ENCODE results near the gene EPHA6. TPM values are rescaled to one million over a fixed set of nuclear protein-coding genes. Genes with fewer than 3 reads are reported as not detected.
"Not testable (repeated sequence)": the region's sequence is repeated elsewhere in the genome, so short reads cannot be mapped to it uniquely, and the experiment has no call there.

Gene EPHA6
- total RNA-seq, 2 experiments from 2014 or later, result not detected

- POLR2A ChIA-PET, result no interaction called here
- Mint-ChIP-seq H3K27me3 (no peaks in the 10 kb centered on the region), H3K36me3 (ENCODE audit: low read depth) (no peaks in the 10 kb centered on the region), H3K9me3 (no peaks in the 10 kb centered on the region), H3K4me1 (no peaks in the 10 kb centered on the region), H3K27ac (no peak overlapping the region), H3K4me3 (no peak overlapping the region)
- no peak for DNase-seq
- CTCF ChIA-PET, result no interaction called here
Measured at GRCh38 chr3:97257942-97258697, 443.7 kb downstream of the EPHA6 start.

- no peaks in the 10 kb centered on the region for H3K9me3 Mint-ChIP-seq
- POLR2A ChIA-PET, result no interaction called here
- DNase-seq, result no peak
- CTCF ChIA-PET, result no interaction called here
- no peak overlapping the region for H3K27ac Mint-ChIP-seq
- no peaks in the 10 kb centered on the region for H3K27me3 Mint-ChIP-seq
- H3K4me3 Mint-ChIP-seq, result no peak overlapping the region
- H3K36me3 Mint-ChIP-seq (ENCODE audit: low read depth), result no peaks in the 10 kb centered on the region
- H3K4me1 Mint-ChIP-seq, result no peaks in the 10 kb centered on the region
Measured at GRCh38 chr3:97259263-97259662, 444.9 kb downstream of the EPHA6 start.

DNA sequence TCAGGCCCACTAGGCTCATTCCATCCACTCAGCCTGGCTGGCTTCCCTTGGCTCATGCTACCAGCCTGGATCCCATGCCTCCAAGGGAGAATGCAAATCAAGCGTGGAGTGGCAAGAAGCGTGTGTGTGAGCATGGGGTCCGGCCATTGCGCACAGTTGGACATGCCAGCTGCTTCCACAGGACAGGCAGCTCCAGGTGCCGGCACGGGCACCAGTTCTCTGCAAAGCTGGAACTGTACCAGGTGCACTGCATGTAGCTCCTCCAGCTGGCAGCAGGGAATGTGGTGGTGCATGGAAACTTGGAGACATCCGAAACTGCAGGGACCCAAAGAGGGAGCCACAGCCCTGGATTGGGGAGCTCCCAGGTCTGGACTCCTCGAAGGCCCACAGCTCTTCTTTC, 449.8 kb downstream of the EPHA6 start:
- DNase-seq, result no peak
- no peak overlapping the region for H3K27ac Mint-ChIP-seq
- no peak overlapping the region for H3K4me3 Mint-ChIP-seq
- H3K9me3 Mint-ChIP-seq, result no peaks in the 10 kb centered on the region
- ChIA-PET POLR2A (no interaction called here), CTCF (no interaction called here)
- H3K4me1 Mint-ChIP-seq, result no peaks in the 10 kb centered on the region
- no peaks in the 10 kb centered on the region for H3K27me3 Mint-ChIP-seq
- H3K36me3 Mint-ChIP-seq (ENCODE audit: low read depth), result no peaks in the 10 kb centered on the region

DNA sequence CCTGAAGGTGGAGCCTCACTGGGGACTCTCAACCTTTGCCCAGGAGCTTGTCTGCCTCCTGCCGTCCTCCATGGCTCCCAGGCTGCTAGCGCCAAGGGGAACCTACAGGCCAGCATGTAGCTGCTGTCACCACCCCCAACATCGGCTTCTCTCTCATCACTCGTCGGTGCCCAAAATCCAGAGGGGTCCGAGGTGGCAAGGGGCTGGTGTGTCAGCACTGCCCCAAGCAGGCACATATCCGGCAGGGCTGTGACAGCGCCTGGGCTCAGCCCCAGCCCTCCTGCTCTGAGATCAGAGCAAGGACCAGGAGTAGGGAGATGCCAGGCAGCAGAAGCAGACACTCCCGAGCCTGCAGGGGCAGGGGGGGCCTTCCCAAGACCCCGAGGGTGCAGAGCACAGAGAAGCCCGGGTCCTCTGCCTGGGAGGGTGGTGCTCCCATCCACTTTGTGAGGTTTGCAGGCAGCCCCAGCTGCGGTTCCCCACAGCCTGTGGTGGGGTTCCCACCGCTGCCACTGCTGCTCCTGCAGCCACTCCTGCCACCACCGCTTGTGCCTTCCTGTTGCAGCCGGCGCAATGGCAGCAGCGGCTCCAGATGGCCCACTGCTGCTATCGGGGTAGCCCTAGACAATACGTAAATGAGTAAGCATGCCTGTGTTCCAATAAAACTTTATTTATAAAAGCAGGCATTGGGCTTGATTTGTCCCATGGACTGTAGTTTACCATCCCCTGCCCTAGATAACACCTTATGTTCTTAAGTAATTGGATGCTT, 451.0 kb downstream of the EPHA6 start:
- Mint-ChIP-seq H3K27ac (no peak overlapping the region), H3K4me1 (no peaks in the 10 kb centered on the region), H3K36me3 (ENCODE audit: low read depth) (no peaks in the 10 kb centered on the region), H3K9me3 (no peaks in the 10 kb centered on the region), H3K27me3 (no peaks in the 10 kb centered on the region), H3K4me3 (no peak overlapping the region)
- CTCF ChIA-PET, result no interaction called here
- DNase-seq, result no peak
- POLR2A ChIA-PET, result no interaction called here

DNA sequence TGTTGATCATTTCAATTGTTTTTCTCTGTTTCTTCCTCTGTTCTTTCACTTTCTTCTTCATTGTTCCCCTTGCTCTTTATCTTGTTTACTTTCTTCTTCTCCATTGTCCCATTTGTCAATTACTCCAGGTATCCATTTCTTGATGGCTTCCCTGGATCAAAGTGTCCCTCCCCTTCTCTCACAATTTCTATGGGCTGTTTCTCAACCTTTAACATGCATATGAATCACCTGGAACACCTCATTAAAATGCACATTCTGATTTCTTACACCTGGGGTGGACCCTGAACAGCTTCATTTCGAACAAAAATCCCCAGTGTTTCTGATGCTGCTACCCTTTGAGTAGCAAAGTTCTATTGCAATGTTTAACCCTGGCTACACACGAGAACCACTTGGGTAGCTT, 454.8 kb downstream of the EPHA6 start:
- H3K27me3 Mint-ChIP-seq, result no peaks in the 10 kb centered on the region
- no peaks in the 10 kb centered on the region for H3K36me3 Mint-ChIP-seq (ENCODE audit: low read depth)
- H3K9me3 Mint-ChIP-seq, result no peaks in the 10 kb centered on the region
- no peak overlapping the region for H3K4me3 Mint-ChIP-seq
- CTCF ChIA-PET, result no interaction called here
- H3K27ac Mint-ChIP-seq, result no peak overlapping the region
- POLR2A ChIA-PET, result no interaction called here
- H3K4me1 Mint-ChIP-seq, result no peaks in the 10 kb centered on the region
- no peak for DNase-seq

- H3K4me3 Mint-ChIP-seq; H3K9me3 Mint-ChIP-seq; DNase-seq; H3K36me3 Mint-ChIP-seq (ENCODE audit: low read depth); H3K27ac Mint-ChIP-seq; H3K27me3 Mint-ChIP-seq; CTCF ChIA-PET; H3K4me1 Mint-ChIP-seq; POLR2A ChIA-PET: not testable (repeated sequence)
Measured at GRCh38 chr3:97276879-97277550, 462.6 kb downstream of the EPHA6 start.

- no peaks in the 10 kb centered on the region for H3K9me3 Mint-ChIP-seq
- POLR2A ChIA-PET, result no interaction called here
- no peak overlapping the region for H3K27ac Mint-ChIP-seq
- DNase-seq, result no peak
- no peak overlapping the region for H3K4me3 Mint-ChIP-seq
- H3K27me3 Mint-ChIP-seq, result no peaks in the 10 kb centered on the region
- no peaks in the 10 kb centered on the region for H3K4me1 Mint-ChIP-seq
- H3K36me3 Mint-ChIP-seq (ENCODE audit: low read depth), result no peaks in the 10 kb centered on the region
- CTCF ChIA-PET, result no interaction called here
Measured at GRCh38 chr3:97277708-97278107, 463.3 kb downstream of the EPHA6 start.

- POLR2A ChIA-PET, result no interaction called here
- Mint-ChIP-seq H3K27me3 (no peaks in the 10 kb centered on the region), H3K36me3 (ENCODE audit: low read depth) (no peaks in the 10 kb centered on the region), H3K9me3 (no peaks in the 10 kb centered on the region), H3K27ac (no peak overlapping the region), H3K4me3 (no peak overlapping the region), H3K4me1 (no peaks in the 10 kb centered on the region)
- CTCF ChIA-PET, result no interaction called here
- no peak for DNase-seq
Measured at GRCh38 chr3:97278506-97278905, 464.1 kb downstream of the EPHA6 start.

- Mint-ChIP-seq H3K27me3 (no peaks in the 10 kb centered on the region), H3K27ac (no peak overlapping the region), H3K4me3 (no peak overlapping the region), H3K9me3 (peaks cover 7% of the 10 kb centered on the region), H3K4me1 (no peaks in the 10 kb centered on the region), H3K36me3 (ENCODE audit: low read depth) (no peaks in the 10 kb centered on the region)
- ChIA-PET CTCF (no interaction called here), POLR2A (no interaction called here)
- DNase-seq, result no peak
Measured at GRCh38 chr3:97291901-97292300, 477.5 kb downstream of the EPHA6 start.

GRCh38 chr3:97293596-97294131, 479.3 kb downstream of the EPHA6 start:
- ChIA-PET POLR2A (no interaction called here), CTCF (interaction anchor here (1.1 kb wide), 1 partner anchor 9 kb away, joined by 3 read pairs; no protein-coding TSS in a partner anchor)
- H3K4me3 Mint-ChIP-seq, result no peak overlapping the region
- DNase-seq, result no peak
- no peaks in the 10 kb centered on the region for H3K4me1 Mint-ChIP-seq
- H3K27ac Mint-ChIP-seq, result no peak overlapping the region
- H3K27me3 Mint-ChIP-seq, result no peaks in the 10 kb centered on the region
- H3K9me3 Mint-ChIP-seq, result peaks cover 7% of the 10 kb centered on the region
- H3K36me3 Mint-ChIP-seq (ENCODE audit: low read depth), result no peaks in the 10 kb centered on the region

GRCh38 chr3:97297032-97297431, 482.6 kb downstream of the EPHA6 start:
- POLR2A ChIA-PET, result no interaction called here
- H3K4me3 Mint-ChIP-seq, result no peak overlapping the region
- no peak overlapping the region for H3K27ac Mint-ChIP-seq
- no peaks in the 10 kb centered on the region for H3K4me1 Mint-ChIP-seq
- DNase-seq, result no peak
- no peaks in the 10 kb centered on the region for H3K36me3 Mint-ChIP-seq (ENCODE audit: low read depth)
- H3K9me3 Mint-ChIP-seq, result peaks cover 4% of the 10 kb centered on the region
- CTCF ChIA-PET, result no interaction called here
- H3K27me3 Mint-ChIP-seq, result no peaks in the 10 kb centered on the region

GRCh38 chr3:97301114-97301513, 486.7 kb downstream of the EPHA6 start:
- ChIA-PET CTCF (no interaction called here), POLR2A (no interaction called here)
- Mint-ChIP-seq H3K36me3 (ENCODE audit: low read depth) (no peaks in the 10 kb centered on the region), H3K27ac (no peak overlapping the region), H3K4me3 (no peak overlapping the region), H3K4me1 (no peaks in the 10 kb centered on the region), H3K9me3 (no peaks in the 10 kb centered on the region), H3K27me3 (no peaks in the 10 kb centered on the region)
- no peak for DNase-seq

- H3K4me1 Mint-ChIP-seq, result no peaks in the 10 kb centered on the region
- H3K27me3 Mint-ChIP-seq, result no peaks in the 10 kb centered on the region
- H3K36me3 Mint-ChIP-seq (ENCODE audit: low read depth), result no peaks in the 10 kb centered on the region
- ChIA-PET POLR2A (no interaction called here), CTCF (no interaction called here)
- H3K27ac Mint-ChIP-seq, result no peak overlapping the region
- H3K9me3 Mint-ChIP-seq, result no peaks in the 10 kb centered on the region
- H3K4me3 Mint-ChIP-seq, result no peak overlapping the region
- DNase-seq, result no peak
Measured at GRCh38 chr3:97306226-97306625, 491.8 kb downstream of the EPHA6 start.
